Urinary bladder (tissue), 4 donors: ENCODE measurements around the gene FAM20C. TPM values are rescaled to one million over a fixed set of nuclear protein-coding genes. Genes with fewer than 3 reads are reported as not detected.
"Not testable (repeated sequence)": the region's sequence is repeated elsewhere in the genome, so short reads cannot be mapped to it uniquely, and the experiment has no call there.

Experiments
- DNase-seq: peaks from one replicate; pipeline ENCODE4 v3.0.0-alpha.2; 2015; ENCODE audit errors: extremely low spot score
- H3K27ac ChIP-seq: one replicate; pipeline ENCODE4 v1.5.1; 2013; ENCODE audit warnings: low read depth, mild to moderate bottlenecking, moderate library complexity
- H3K36me3 ChIP-seq: one replicate; pipeline ENCODE4 v1.6.1; 2013; ENCODE audit warnings: mild to moderate bottlenecking, moderate library complexity; ENCODE audit not compliant: insufficient read depth
- H3K4me1 ChIP-seq: one replicate; pipeline ENCODE4 v1.6.1; 2013; ENCODE audit warnings: mild to moderate bottlenecking, moderate library complexity; ENCODE audit not compliant: insufficient read depth
- H3K4me3 ChIP-seq: one replicate; pipeline ENCODE4 v1.5.1; 2013; ENCODE audit warnings: low read depth, low read length
- WGBS: extraction: QIAGEN DNeasy Blood & Tissue Kit; methylation state at CpG from one replicate; pipeline ENCODE4 v1.1.7; 2013; 5-methylcytosine and 5-hydroxymethylcytosine counted together
- polyA plus RNA-seq: library from polyadenylated mRNA; stranded (reverse); fragments of 200-250 nt; gene quantifications from one replicate; pipeline ENCODE4 v1.2.3, GENCODE V29; 2013
- total RNA-seq: library from RNA; depleted of rRNA; stranded (reverse); fragments of >200 nt; gene quantifications from one replicate; pipeline ENCODE4 v1.2.3, GENCODE V29; 2014
- donor health status: healthy with polysubstance abuse.
- donor health status: healthy.

Gene FAM20C
- total and polyA plus RNA-seq, 2 donors = 13.3 to 86.5 TPM

DNA sequence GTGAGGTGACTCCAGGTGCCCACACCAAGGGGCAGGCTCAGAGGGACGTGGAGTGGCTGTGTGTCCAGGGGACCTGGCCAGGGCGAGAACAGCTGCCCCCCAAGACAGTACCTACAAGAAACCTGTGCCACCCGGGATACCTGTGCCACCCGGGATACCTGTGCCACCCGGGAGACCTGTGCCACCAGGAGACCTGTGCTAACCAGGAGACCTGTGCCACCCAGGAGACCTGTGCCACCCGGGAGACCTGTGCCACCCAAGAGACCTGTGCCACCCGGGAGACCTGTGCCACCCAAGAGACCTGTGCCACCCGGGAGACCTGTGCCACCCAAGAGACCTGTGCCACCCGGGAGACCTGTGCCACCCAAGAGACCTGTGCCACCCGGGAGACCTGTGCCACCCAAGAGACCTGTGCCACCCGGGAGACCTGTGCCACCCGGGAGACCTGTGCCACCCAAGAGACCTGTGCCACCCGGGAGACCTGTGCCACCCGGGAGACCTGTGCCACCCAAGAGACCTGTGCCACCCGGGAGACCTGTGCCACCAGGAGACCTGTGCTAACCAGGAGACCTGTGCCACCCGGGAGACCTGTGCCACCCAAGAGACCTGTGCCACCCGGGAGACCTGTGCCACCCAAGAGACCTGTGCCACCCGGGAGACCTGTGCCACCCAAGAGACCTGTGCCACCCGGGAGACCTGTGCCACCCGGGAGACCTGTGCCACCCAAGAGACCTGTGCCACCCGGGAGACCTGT, 50.6 kb downstream of the FAM20C start:
- H3K36me3 ChIP-seq, H3K4me3 ChIP-seq, H3K4me1 ChIP-seq, H3K27ac ChIP-seq, DNase-seq: not testable (repeated sequence)
- WGBS = 94% methylated on average over 12 of the region's 21 CpGs

DNA sequence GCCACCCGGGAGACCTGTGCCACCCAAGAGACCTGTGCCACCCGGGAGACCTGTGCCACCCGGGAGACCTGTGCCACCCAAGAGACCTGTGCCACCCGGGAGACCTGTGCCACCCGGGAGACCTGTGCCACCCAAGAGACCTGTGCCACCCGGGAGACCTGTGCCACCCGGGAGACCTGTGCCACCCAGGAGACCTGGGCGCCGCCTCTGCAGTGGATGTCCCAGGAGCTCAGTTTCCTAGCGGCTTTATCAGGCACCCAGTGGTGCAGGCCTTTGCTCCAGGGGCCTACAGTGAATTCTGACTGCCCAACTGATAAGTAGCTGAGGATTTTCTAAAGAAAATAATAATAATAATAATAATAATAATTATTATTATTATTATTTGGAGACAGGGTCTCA, 51.2 kb downstream of the FAM20C start:
- WGBS = 90% methylated on average over 6 of the region's 10 CpGs

DNA sequence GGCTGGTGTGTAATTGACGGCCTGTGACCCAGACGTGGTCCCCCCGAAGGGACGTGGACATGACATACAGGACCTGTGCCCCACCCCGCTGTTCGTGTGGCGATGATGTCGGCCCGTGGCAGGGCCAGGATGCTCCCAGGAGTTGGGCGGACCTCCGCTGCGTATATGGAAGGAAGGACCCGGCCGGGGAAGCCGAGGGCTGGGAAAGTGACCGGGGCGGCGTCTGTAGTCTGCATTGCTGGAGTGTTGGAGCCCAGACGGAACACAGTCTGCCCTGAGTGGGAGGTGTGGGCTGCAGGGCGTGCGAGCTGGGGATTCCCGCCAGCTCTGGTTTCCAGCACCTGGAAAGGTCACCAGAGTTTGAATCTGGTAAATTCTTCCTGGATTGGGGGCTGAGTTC, 52.6 kb downstream of the FAM20C start:
- Histone ChIP-seq H3K4me1 (no peaks in the 10 kb centered on the region), H3K36me3 (peaks cover 2% of the 10 kb centered on the region), H3K27ac (no peak overlapping the region), H3K4me3 (no peak overlapping the region)
- no peak for DNase-seq
- 87% methylated on average over 22 of the region's 22 CpGs for WGBS

More for the DNA sequence above, 51.2 kb downstream of the FAM20C start:
- H3K4me1 ChIP-seq, H3K36me3 ChIP-seq, DNase-seq, H3K4me3 ChIP-seq, H3K27ac ChIP-seq: not testable (repeated sequence)

DNA sequence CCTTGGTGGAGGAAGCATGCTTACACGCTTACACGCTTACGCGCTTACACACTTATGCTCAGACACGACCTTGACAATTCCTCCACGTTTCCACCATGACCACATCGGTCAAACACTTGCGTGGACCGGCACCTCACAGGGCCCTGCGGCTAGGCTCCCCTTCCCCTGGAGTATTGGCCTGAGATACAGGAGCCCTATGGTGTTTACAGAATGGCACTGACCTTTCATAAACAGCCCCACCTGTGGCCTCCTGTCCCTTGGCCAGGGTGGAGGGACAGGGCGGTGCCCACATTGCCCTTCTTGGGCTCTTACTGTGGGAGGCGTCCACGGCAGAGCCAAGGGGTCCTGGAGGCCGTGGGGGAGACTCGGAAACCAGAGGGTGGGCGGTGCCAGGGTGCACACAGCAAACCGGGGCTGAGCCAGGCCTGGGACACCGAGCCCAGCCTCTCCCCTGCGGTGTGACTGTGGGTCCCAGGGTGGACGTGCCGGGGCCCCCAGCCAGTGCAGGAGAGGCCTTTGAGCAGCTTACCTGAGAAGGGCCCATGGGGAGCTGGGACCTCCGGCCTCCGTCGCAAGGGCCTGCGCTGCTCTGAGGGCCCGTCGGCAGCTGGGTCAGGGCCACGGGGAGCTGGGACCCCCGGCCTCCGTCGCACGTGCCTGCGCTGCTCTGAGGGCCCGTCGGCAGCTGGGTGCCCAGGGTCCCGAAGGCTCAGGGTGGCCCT, 53.4 kb downstream of the FAM20C start:
- no peak for DNase-seq
- Histone ChIP-seq H3K27ac (no peak overlapping the region), H3K4me1 (no peaks in the 10 kb centered on the region), H3K4me3 (no peak overlapping the region), H3K36me3 (peaks cover 2% of the 10 kb centered on the region)
- WGBS = 93% methylated on average over 36 of the region's 36 CpGs

DNA sequence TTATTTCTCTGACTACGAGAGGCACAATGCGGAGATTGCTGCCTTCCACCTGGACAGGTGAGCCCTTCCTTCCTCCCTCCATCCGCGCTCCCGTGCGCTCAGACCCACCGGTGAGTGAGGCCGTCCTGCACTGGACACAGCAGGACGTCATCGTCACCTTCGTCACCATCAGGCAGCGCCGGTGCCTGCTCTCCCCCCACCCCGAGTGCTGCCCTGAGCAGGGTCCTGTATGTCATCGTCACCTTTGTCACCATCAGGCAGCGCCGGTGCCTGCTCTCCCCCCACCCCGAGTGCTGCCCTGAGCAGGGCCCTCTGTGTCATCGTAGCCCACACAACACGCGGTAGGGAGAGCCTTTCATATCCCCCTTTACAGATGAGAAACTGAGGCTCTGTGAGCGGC, 54.1 kb downstream of the FAM20C start:
- DNase-seq = no peak
- 84% methylated on average over 22 of the region's 22 CpGs for WGBS
- no peaks in the 10 kb centered on the region for H3K4me1 ChIP-seq
- no peak overlapping the region for H3K27ac ChIP-seq
- H3K36me3 ChIP-seq = peaks cover 2% of the 10 kb centered on the region
- no peak overlapping the region for H3K4me3 ChIP-seq

DNA sequence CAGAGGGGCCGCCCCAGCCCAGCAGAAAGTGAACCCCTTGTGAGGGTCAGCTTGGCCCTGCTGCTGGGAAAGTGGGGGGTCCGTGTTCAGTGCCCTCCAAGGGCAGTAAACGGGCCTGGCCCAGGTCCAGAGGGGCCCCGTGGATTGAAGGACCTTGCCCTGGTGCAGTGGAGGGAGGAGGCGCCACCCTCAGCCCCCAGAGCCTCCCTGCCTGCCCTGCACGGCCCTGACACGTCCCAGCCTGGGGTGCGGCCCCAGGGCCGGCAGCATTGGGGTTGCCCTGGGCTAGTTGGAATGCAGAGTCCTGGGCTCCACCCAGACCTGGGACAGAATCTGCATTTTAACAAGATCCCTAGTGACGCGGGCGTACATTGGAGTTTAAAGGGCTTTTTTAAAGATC, 54.8 kb downstream of the FAM20C start:
- no peak for DNase-seq
- WGBS = 78% methylated on average over 12 of the region's 12 CpGs
- Histone ChIP-seq H3K4me3 (no peak overlapping the region), H3K36me3 (peaks cover 2% of the 10 kb centered on the region), H3K27ac (no peak overlapping the region), H3K4me1 (no peaks in the 10 kb centered on the region)

DNA sequence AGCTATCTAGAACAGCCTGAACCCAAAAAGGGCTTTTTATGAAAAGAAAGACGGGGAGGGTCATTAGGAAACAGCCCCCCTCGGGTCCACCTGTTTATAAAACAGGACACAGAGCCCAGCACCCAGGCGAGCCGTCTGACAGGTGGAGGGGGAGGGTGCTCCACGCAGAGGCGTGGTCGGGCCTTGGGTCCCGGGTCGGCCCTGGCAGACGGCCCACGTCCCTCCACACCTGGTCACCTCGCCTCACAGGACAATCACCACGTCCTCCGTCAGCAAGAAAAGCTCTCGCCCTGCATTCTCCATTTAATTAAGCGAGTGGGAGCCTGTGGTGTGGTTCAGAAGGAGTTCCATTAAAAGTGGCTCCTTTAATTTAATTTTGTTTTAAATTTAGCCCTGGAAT, 55.3 kb downstream of the FAM20C start:
- 86% methylated on average over 16 of the region's 16 CpGs for WGBS
- H3K36me3 ChIP-seq = peaks cover 2% of the 10 kb centered on the region
- H3K4me3 ChIP-seq = no peak overlapping the region

DNA sequence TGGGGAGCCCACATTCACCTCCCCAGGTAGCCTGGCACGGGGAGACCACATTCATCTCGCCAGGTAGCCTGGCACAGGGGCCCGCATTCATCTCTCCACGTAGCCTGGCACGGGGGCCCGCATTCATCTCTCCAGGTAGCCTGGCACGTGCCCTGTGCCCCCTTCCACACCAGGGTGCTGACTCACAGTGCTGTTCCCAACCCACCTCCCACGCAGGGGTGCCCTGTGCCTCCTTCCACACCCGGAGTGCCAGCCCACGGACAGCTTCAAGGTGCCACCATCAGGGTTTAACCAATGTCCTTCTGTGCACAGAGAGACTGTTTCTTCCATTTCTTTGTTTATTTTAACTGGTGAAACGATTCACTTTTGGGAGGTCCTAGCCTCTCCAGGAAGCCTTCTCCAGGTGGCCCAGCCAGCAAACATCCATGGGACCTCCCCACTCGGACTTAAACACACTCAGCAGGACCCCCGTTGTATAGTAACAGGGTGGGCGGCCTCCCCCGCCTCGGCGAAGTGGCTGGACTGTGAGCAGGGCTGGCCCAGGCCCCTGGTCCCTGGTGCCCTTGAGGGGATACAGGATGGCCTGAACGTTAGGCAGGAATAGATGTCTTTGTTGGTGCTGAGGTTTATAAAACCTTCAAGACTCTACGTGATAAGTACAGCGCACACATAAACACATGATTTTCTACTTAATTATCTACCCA, 56.5 kb downstream of the FAM20C start:
- Histone ChIP-seq H3K4me3 (no peak overlapping the region), H3K4me1 (no peaks in the 10 kb centered on the region), H3K36me3 (peaks cover 2% of the 10 kb centered on the region), H3K27ac (no peak overlapping the region)
- WGBS = 88% methylated on average over 20 of the region's 20 CpGs
- DNase-seq = no peak

More for the DNA sequence above, 55.3 kb downstream of the FAM20C start:
- no peak for DNase-seq
- H3K27ac ChIP-seq = no peak overlapping the region
- H3K4me1 ChIP-seq = no peaks in the 10 kb centered on the region

DNA sequence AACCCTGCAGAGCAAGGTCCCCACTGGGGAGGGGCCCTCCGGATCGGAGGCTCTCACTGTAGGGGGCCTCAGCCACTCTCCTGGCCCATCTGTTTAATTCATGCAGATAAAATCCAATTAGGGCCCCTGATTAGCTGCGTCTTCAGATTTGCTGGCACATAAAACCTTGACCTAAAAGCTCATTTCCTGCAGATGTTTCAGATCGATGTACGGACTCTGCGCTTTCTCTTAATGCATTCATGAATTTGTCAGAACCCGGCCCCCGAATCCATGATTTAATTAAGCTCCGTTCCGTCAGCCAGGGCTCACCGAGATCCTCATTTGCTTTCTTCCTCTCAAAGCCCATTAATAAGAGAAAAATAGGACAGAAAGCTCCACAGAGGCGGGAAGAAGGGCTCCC, 57.6 kb downstream of the FAM20C start:
- peaks cover 2% of the 10 kb centered on the region for H3K36me3 ChIP-seq
- 86% methylated on average over 12 of the region's 12 CpGs for WGBS

DNA sequence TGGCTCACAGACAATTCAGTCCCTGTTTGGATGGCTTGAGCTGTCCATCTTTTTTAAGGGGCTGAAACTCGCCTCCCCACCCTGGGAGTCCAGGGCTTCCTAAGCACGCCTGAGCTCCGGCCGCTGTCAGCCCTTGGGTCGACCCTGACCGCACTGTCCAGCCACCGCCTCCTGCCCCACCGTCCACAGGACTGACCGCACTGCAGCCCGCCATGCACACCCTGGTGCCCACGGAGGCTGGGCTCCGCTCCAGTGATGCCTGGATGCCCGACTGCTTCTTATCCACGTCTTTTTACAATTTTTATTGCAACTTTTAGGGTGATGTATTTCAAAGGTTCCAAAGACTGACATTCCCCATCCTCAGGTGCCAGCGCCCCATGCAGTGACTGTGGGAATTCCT, 58.2 kb downstream of the FAM20C start:
- Histone ChIP-seq H3K27ac (no peak overlapping the region), H3K4me3 (no peak overlapping the region), H3K36me3 (peaks cover 2% of the 10 kb centered on the region), H3K4me1 (no peaks in the 10 kb centered on the region)
- 91% methylated on average over 15 of the region's 15 CpGs for WGBS
- DNase-seq = no peak

More for the DNA sequence above, 57.6 kb downstream of the FAM20C start:
- no peak overlapping the region for H3K27ac ChIP-seq
- no peak overlapping the region for H3K4me3 ChIP-seq
- DNase-seq = no peak
- H3K4me1 ChIP-seq = no peaks in the 10 kb centered on the region

DNA sequence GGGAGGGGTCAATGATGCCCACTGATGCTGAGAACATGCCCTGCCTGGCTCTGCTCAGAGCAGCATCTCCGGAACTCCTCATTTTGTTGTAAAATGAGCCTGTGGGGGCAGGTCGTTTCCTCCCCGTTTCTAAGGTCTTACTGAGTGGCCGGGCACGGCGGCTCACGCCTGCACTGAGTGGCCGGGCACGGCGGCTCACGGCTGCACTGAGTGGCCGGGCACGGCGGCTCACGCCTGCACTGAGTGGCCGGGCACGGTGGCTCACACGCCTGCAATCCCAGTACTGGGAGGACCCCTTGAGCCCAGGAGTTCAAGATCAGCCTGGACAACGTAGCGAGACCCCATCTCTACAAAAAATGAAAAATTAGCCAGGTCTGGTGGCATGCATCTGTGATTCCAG, 58.6 kb downstream of the FAM20C start:
- Histone ChIP-seq H3K4me1 (no peaks in the 10 kb centered on the region), H3K4me3 (no peak overlapping the region), H3K27ac (no peak overlapping the region), H3K36me3 (no peaks in the 10 kb centered on the region)
- WGBS = 94% methylated on average over 20 of the region's 20 CpGs
- no peak for DNase-seq

DNA sequence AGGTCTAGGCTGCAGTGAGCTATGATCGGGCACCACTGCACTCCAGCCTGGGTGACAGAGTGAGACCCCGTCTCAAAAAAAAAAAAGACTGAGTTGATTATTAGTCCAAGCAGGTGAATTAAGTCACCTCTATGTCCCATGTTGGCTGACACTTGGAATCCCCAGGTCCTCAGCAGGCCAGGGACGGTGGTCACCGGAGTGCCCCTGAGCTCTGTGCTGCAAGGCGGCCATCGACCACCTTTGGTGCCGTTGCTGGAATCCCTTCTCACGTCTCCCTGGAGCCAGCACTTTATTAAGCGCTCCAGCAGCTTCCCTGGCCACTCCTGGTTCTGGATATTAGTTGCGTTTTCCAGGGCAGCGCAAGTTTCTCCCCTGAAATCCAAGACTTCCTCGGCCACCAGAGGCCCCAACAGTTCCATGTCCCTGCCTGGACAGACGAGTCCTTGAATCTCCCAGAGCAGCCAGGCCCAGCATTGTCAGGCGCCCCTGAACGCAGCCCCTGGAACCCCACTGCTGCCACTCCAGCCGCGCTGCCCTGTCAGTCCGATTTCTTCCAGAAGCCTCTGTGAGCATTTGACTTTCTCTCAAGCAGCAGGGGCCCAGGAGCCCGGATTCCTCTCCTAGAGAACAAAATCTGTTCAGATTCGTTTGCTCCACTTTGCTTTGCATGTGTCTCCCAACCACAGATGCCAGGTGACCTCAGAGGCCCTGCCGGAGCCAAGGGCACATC, 59.2 kb downstream of the FAM20C start:
- Histone ChIP-seq H3K36me3 (no peaks in the 10 kb centered on the region), H3K27ac (no peak overlapping the region), H3K4me3 (no peak overlapping the region), H3K4me1 (no peaks in the 10 kb centered on the region)
- no peak for DNase-seq
- 89% methylated on average over 21 of the region's 21 CpGs for WGBS

DNA sequence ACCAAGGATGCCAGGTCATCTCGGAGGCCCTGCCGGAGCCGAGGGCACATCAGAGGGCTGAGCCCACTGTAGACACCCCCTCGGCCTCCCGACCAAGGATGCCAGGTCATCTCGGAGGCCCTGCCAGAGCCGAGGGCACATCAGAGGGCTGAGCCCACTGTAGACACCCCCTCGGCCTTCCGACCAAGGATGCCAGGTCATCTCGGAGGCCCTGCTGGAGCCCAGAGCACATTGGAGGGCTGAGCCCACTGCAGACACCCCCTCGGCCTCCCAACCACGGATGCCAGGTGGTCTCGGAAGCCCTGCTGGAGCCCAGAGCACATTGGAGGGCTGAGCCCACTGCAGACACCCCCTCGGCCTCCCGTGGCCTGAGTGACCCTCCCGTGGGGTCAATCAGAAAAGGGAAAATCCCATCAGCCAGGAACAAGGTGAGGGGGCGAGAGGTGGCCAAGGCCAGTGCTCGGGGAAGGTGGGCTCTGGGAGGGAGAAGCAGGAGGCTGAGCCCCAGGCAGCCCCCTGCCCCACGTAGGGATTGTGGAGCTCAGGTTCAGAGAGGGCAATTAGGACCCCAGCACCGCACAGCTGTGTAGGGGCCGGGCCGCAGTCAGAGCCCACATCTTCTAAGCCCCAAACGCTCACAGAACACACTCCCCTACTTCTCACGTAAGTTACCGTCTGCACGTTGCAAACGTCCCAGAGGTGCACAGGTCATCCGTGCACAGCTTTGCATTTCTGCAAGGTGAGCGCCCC, 60.0 kb downstream of the FAM20C start:
- H3K4me1 ChIP-seq = no peaks in the 10 kb centered on the region
- H3K36me3 ChIP-seq = no peaks in the 10 kb centered on the region
- H3K4me3 ChIP-seq = no peak overlapping the region
- no peak for DNase-seq
- H3K27ac ChIP-seq = no peak overlapping the region
- 91% methylated on average over 29 of the region's 29 CpGs for WGBS
